ENCODE results near the gene DHRS9.

The DHRS9 gene

DNA sequence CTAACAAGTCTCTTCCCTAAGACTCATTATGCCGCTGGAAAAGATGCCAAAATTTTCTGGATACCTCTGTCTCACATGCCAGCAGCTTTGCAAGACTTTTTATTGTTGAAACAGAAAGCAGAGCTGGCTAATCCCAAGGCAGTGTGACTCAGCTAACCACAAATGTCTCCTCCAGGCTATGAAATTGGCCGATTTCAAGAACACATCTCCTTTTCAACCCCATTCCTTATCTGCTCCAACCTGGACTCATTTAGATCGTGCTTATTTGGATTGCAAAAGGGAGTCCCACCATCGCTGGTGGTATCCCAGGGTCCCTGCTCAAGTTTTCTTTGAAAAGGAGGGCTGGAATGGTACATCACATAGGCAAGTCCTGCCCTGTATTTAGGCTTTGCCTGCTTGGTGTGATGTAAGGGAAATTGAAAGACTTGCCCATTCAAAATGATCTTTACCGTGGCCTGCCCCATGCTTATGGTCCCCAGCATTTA, 26.3 kb downstream of the DHRS9 start:
- H3K4me3 ChIP-seq (ENCODE audit: low read length), result no peak overlapping the region
- no peak for TF ChIP-seq ZNF274 (IDR thresholded peaks at IDR 0.05; ENCODE audit: low read depth, low read length)

DNA sequence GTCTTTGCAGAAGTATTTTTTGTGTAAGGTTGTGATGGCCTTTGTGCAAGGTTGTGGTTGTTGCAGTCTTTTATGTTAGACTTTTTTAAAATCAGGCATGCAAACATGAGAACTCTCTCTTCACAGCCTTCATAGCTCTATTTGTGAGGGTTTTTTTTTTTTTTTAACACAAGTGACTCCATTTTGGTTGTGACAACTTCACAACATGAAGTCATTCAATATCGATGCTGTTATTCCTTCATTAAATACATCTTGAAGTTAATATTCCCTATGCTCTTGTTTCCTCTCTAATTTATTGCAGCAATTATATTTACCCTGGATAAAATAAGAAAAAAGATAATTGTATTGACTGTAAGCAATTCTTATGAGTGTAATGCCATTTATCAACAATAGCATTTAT, 35.5 kb downstream of the DHRS9 start:
- H3K4me3 ChIP-seq (ENCODE audit: low read length), result no peak overlapping the region
- no peak for TF ChIP-seq ZNF274 (IDR thresholded peaks at IDR 0.05; ENCODE audit: low read depth, low read length)

DNA sequence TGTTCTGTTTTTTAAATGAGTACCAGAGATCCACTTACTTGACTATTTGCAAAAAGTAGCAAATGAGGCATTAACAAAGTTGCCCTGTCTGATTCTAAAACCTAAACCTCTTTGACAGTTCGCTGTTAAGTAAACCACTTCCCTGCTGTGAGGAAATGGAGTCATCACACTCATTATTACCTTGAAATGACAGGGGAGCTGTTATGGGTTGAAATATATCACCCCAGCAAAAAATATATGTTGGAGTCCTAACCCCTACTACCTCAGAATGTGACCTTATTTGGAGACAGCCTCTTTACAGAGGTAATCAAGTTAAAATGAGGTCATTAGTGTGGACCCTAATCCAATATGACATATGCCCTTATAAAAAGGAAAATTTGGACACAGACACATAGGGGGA, 36.1 kb downstream of the DHRS9 start:
- no peak for TF ChIP-seq ZNF274 (IDR thresholded peaks at IDR 0.05; ENCODE audit: low read depth, low read length)

DNA sequence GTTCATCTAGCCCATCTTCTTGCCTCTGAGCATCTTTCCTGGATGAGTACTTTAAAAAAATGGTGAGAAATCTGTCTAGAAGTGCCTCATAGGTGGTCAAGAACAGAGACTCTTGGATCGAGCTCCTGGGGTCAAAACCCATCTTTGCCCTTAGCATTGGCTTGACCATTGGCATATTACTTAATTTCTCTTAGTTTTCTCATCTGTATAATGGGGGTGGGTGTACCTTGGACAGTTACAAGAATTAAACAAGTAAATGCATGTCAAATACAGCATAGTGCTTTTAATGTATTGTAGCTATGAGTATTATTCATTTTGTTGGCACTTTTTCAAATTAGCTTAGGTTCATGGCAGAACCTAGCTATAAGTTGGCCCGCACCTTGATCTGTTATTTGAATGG, 36.8 kb downstream of the DHRS9 start:
- no peak overlapping the region for H3K4me3 ChIP-seq (ENCODE audit: low read length)
- TF ChIP-seq ZNF274 (IDR thresholded peaks at IDR 0.05; ENCODE audit: low read depth, low read length), result no peak

More for the DNA sequence above, 36.1 kb downstream of the DHRS9 start:
- no peak overlapping the region for H3K4me3 ChIP-seq (ENCODE audit: low read length)

DNA sequence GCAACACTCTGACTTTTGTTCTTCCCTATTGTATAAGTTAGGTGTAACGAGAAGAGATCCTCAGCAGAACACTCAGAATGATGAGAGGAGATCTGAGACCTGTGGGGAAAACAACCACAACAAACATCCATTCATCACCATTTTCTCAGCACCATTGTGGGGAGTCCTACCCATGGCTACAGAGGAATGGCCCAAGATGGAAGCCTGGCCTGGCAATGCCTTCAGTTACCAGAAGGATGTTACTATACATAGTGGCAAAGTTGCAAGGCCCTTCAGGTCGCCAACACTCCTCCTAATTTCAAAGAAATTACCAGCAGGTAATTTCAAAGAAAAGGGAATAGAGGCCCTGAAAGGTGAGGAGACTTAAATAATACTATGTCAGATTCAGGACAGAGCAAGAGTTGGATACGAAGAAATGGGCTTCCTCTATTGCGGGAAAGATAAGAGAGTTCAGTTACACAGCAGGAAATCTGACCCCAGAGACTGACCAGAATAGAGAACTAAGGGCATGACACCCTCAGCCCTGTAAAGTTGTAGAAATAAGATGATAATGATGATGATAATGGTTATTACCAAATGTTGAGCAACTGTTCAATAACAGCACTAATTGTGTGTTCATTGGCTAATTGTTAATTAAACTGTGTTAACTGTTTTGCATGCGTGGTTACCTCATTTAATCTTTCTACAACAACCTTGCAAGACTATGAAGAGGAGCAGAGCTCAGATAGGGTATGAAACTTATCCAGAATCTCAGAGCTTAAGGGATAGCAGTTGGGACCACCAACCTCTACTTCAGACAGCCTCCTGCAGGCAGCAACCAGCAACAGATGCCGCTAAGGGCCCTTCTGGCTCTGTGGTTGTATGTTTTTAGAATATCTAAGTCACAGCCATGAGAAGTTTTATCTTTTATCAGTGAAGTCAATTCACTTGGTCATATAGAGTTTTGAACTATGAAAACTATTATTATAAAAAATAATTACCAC, 37.5 kb downstream of the DHRS9 start:
- H3K4me3 ChIP-seq (ENCODE audit: low read length), result no peak overlapping the region
- no peak for TF ChIP-seq ZNF274 (IDR thresholded peaks at IDR 0.05; ENCODE audit: low read depth, low read length)

DNA sequence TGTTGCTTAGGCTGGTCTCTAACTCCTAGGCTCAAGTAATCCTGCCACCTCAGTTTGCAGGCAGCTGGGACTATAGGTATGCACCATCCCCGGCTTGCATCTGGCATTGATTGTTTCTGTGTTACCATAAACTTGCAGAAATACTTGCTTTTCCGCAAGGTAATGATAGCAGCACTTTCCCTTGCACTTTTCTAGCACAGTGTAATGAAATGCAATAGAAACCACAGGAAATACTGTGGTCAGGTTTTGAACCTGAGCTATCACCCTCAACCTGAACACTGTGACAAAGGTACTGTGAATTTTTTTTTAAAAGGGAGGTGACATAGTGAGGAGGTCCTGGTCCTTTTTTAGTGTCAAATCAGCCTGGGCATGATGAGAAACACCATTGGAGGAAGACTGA, 38.3 kb downstream of the DHRS9 start:
- TF ChIP-seq ZNF274 (IDR thresholded peaks at IDR 0.05; ENCODE audit: low read depth, low read length), result no peak
- H3K4me3 ChIP-seq (ENCODE audit: low read length), result no peak overlapping the region

DNA sequence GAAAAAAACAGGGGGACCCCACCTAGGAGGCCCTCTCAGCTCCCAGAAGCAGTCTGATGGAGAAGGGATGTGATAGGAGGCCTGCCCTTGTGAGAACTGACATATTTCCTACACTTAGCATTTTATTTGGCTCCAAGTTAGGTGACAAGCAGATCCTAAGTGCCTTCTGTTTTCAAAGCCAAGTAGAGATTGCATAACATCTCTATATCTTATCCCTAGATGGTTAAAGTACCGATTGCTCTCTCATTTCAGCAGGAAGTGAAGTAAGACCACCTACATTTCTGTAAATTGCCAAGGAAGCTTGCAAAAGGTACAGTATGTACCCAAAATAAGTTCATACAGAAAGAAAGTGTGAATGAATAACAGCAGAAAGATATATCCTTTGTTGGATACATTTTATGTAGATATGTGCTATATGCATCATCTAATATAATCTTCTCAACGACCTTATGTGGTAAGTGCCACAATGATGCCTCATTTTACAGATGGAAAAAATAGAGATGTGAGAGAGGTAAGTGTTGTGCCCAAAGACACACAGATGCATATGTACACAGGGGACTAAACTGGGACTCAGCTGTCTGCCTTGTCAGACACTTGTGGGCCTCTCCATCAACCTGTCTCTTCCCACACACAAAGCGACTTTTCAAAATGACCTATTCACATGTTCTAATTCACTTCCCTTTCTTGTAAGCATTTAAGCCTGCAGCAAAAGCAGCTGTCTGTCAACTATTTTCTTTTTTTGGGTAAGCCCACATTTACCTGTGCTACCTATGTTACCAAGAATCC, 38.9 kb downstream of the DHRS9 start:
- H3K4me3 ChIP-seq (ENCODE audit: low read length), result no peak overlapping the region
- TF ChIP-seq ZNF274 (IDR thresholded peaks at IDR 0.05; ENCODE audit: low read depth, low read length), result no peak

DNA sequence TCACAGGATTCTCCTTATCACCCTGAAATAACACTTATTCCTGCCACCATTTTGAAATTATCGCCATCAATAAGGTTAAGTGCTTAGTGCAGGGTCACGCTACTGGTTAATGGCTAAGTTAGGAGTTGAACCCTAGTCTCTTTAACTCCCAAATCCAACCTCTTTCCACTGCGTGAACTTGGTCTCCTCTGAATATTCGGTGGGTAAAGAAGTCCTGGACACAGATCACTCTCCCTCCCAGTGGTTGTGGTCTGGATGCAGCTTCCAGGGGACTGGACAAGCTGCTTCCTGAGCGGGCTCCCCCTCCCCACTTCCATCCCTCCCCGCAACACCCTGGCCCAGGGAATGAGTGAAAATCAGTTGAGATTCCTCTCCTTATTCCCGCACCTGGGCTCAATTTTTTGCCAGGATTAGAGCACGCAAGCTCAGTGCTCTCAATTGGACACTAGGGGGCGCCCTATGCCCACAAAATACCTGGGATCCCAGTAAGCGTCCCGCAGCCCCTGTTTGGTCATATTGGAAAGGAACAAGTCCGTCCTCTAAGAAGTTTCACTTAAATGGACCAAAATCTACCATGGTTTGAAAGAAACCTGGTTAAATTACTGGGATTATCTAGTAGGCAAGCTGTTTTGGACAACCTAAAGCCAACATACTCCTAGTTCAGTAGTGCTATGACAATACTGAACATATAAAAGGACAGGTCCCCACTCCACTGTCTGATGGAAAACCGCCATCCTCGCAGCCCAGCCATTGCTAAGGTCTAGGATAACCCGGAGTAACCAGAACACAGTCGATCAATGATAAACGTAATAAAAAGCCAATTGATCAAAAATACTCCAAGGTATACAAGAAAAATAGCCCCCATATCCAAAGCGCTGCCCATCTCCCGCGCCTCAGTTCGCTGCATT, 40.4 kb downstream of the DHRS9 start:
- no peak for TF ChIP-seq ZNF274 (IDR thresholded peaks at IDR 0.05; ENCODE audit: low read depth, low read length)
- no peak overlapping the region for H3K4me3 ChIP-seq (ENCODE audit: low read length)

DNA sequence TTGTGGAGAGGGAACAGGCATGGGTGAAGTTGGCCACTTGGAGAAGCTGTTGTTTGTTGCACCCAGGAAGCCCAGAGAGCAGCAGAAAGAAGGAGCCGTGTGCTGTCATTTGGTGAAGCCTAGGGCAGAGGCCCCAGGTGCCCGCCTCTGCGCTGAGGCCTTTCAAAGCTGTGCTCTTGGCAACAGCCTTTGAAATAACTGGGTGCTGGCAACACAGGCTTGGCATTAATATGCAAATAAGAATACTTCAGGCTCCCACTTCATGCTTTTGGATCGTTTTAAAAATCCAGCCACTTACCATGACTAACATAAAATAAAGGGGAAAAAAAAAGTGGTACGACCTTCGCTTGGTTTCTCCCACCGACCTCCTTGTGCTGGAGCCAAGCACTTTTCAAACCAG, 41.1 kb downstream of the DHRS9 start:
- no peak for TF ChIP-seq ZNF274 (IDR thresholded peaks at IDR 0.05; ENCODE audit: low read depth, low read length)
- no peak overlapping the region for H3K4me3 ChIP-seq (ENCODE audit: low read length)

DNA sequence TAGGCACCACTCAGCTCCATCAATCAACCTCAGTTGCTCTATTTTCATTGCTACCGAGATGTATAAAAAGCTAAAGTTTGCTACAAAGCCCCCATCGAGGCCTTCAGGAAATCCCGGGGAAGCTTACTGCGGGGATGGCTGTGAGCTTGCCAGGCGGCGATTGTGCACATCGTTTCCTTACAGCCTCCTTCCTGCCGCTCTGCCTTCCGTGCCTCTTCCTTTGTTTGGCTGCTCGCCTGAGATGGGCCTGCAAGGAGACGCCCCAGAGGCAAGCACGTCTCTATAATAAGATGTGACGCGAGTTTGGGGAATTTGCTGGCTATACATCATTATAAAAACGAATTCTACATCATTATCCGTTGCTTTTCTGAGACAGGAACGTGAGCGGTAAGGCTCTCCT, 41.6 kb downstream of the DHRS9 start:
- TF ChIP-seq ZNF274 (IDR thresholded peaks at IDR 0.05; ENCODE audit: low read depth, low read length), result no peak
- no peak overlapping the region for H3K4me3 ChIP-seq (ENCODE audit: low read length)

DNA sequence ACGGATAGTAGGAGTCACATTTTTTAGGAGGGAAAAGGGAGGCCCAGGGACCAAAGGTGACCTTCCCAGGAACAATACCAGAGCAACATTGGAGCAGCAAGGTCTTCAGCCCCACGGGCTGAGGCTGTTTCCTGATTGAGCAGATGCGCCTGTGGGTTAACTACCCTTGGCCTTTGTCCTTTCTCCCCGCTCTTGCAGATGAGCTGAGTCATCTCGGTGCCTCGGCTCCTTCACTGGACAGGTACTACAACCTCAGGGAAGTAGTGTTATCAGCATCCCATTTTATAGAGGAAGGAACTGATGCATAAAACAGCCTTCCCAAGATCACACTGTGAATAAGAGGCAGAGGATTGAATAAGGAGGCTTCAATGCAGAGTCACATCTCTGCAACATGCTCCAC, 43.5 kb downstream of the DHRS9 start:
- no peak overlapping the region for H3K4me3 ChIP-seq (ENCODE audit: low read length)
- TF ChIP-seq ZNF274 (IDR thresholded peaks at IDR 0.05; ENCODE audit: low read depth, low read length), result no peak

DNA sequence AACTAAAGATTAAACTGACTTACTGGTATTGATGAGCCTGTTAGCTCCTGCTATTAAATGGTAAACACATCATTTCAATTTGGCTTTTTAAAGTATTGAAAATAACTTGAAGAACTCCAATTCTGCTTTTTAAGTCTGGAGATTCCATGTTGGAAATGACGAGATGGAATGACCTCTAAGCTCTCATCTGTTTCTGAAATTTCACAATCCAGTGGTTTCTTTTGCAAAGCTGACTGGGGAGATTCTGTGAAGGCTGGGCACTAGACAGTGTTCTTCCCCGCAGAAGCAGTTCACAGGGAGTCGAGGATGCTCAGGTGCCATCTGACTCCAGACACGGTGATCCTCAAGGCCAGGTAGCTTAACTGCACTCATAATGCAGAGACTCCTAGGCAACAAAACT, 44.7 kb downstream of the DHRS9 start:
- TF ChIP-seq ZNF274 (IDR thresholded peaks at IDR 0.05; ENCODE audit: low read depth, low read length), result no peak
- H3K4me3 ChIP-seq (ENCODE audit: low read length), result no peak overlapping the region

DNA sequence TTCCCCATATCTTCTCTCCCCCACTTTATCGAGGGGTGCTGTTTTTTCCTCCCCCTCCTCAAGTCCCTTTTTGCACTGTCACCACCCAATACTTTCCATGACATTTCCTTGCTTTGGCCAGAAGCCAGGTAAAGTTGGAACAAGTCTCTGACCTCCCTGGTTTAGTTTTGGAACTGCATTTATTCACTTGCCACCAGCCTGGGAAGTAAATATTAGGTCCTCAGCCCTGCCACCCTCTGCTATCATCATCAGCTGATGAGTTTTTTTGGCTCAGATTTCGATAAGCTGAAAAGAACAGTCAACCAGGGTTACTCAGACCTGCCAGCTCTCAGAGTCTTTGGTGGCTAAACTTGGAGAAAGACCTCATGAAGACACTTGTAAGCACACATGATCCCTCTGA, 47.0 kb downstream of the DHRS9 start:
- no peak for TF ChIP-seq ZNF274 (IDR thresholded peaks at IDR 0.05; ENCODE audit: low read depth, low read length)
- no peak overlapping the region for H3K4me3 ChIP-seq (ENCODE audit: low read length)

DNA sequence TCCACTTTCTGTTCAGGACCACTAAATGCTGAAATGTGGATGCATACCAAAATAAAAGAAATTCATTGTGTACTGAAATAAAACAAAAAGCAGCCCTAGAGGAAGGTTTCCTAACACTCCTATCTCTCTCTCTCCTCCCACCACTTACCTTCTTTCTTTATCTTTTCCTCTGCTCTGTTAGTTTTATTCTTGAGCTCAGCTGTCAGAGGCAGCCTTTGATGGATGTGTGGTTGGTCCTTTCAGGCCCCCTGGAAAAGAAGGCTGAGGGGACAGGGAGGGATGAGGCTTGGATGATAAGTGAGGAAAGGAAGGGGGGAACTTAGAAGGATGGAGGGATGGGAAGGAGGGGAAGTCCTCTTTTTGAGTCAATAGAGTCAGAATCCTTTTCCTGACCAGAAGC, 47.6 kb downstream of the DHRS9 start:
- no peak overlapping the region for H3K4me3 ChIP-seq (ENCODE audit: low read length)
- no peak for TF ChIP-seq ZNF274 (IDR thresholded peaks at IDR 0.05; ENCODE audit: low read depth, low read length)

All from GM08714 (cell line).